ENCODE data around the gene CALHM6.

CALHM6 gene
- 0.05 to 24.2 (median 0.62) reads per million in 17 experiments for total RNA-seq

DNA sequence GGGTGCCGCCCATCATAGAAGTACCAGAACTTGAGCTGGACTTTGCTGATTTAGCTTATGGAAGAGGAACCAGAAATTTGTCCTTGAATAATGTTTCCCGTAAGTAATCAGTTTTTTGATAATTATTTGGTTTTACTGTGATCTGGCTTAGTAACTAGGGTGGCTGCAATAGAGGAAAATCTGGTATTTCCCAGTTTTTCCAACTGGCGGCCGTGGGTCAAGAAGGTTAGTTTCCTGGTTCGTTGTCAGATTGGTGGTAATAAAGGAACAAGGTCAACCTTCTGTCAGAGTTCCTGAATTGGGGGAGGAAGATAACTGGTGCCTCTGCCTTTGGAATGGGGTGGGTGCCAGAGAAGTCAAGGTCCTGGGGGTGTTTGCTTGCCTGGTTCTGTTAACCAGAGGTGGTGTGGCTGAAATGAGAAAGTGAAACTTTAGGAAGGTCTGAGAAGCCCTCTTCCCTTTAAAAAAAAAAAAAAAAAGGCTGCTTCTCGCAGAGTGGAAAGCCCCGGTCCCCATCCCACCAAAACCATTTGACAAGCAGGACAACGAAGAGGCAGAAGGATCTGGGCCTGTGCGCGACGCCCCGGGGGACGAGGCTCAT is at the start of gene CALHM6:
TSS of gene CALHM6 (plus strand) at position 45 of the 601 bp plus-strand sequence. CDS start at position 600, 555 bp downstream.
- DNase-seq: peak in 1 of 4 experiments; percentile 6

GRCh38 chr6:116412270-116412669 is 48.9 kb upstream of the CALHM6 start:
- peak; percentile 28 to 53 (median 48) for DNase-seq

GRCh38 chr6:116413357-116413756 is 47.8 kb upstream of the CALHM6 start:
- DNase-seq: no peak

DNA sequence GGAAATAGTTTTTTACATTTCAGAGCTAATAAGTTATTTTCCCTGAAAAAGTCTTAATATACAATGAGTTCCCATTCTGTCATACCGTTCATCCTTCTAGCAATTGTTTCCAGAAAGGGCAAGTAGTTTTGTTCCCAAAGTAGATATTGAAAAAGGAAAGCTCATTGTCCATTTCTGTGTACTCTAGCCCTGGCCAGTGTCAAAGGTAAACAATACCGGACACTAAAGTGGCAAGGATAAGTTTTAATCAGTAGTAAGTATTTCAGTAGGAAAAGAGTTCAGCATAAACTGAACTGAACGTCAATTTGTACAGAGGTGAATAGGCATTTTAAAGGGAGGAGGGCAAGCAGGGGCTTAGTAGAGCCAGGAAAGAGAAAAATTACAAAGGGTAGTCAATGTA is 43.5 kb upstream of the CALHM6 start:
- DNase-seq: no peak

DNA sequence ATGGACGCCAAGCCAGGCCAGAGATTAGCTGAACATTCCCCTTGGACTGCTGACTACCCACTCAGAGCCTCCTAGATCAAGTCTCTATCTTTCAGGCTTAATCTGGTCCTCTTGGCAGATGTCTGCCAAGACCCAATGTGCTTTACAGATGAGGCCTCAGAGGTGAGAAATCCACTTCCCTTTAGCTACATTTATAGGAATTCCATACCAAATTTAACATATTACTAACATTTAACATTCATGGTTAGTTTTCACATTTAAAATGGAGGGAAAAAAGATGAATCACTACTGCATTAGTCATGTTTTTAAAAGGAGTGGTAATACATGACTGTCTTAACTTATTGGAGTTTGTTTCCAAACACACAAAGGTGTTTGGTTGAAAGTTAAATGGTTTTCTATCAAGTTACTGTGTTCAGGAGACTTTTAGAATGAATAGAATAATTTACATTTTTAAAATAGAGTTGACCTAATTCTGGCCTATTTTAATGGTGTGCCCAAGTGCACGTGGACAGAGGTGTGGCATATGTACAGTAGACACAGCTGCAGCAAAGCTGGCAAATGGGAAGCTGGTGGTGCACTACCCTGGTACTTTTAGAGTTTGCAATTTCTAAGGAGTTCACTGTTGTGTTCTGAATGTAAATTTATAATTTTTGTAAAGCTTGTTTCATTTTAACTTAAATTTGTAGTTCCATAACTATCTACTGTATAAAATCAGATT is 41.9 kb upstream of the CALHM6 start:
- DNase-seq: no peak

GRCh38 chr6:116420341-116420740 is 40.8 kb upstream of the CALHM6 start:
- no peak for DNase-seq

DNA sequence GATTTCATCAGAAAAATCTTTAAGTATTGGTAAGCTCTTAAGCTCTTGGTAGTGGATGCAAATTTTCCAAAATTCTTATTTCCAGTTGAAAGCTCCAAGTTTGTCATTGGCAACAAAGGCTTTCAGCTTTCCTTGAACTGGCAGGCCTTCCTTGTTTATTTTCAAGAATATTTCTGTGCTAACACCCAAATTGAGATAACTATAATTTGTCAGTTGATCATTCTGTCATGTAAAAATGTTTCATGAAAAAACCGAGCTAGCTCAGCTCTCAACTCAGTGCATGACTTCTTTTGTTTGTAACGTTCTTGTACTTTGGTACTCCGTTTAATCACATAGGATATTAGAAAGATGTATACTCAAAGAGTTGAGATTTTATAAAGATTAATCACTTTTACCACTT is 38.9 kb upstream of the CALHM6 start:
- DNase-seq: no peak

GRCh38 chr6:116424001-116424400 is 37.2 kb upstream of the CALHM6 start:
- DNase-seq: peak; percentile 23 to 61 (median 36)

DNA sequence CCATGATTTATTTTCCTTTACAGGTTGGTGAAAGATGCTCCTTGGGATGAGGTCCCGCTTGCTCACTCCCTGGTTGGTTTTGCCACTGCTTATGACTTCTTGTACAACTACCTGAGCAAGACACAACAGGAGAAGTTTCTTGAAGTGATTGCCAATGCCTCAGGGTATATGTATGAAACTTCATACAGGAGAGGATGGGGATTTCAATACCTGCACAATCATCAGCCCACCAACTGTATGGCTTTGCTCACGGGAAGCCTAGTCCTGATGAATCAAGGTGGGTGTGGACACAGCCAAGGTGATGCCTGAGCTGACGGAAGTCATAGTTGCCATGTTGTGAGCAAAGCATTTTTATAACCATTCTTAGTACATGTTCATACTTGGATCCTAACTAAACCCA is 34.6 kb upstream of the CALHM6 start:
- DNase-seq: no peak

DNA sequence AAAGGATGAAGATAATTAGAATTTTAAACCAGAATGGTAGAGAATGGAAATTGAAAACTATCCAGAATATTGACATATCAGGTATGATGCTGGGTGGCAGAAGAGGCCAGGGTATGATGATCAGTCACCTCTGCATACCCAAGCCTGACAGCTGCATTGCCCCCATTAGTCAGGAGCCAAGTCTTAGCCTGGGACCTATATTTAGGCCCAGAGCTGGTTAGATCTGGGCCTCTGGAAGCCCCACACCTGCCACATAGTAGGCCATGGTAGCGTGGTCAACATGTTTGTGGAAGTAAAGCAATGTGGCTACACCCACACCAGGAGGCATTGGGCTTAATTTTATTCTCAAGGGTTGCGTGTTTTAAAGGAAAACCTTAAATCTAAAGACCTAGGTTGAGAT is 32.1 kb upstream of the CALHM6 start:
- DNase-seq: no peak

- no peak for DNase-seq
Observed at GRCh38 chr6:116430860-116431259, 30.3 kb upstream of the CALHM6 start.

- DNase-seq: no peak
Observed at GRCh38 chr6:116431964-116432595, 29.1 kb upstream of the CALHM6 start.

DNA sequence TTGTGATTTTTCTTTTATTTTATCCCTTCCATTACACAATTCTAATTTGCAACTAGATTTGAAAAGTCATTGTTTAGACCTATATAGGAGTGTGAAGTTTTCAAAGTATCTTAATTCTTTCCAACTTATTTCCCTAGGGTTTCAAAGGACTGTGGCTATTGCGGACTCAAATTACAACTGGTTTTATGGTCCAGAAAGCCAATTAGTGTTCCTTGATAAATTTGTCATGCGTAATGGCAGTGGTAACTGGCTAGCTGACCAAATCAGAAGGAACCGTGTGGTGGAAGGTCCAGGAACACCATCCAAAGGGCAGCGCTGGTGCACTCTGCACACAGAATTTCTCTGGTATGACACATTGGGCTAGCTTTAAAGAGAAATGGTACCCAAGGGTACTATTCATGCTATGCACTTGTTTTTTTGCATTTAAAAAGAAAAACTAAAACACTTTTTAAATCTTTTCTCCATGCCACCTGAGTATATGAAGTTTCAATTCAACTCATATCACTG is 27.9 kb upstream of the CALHM6 start:
- DNase-seq: no peak

DNA sequence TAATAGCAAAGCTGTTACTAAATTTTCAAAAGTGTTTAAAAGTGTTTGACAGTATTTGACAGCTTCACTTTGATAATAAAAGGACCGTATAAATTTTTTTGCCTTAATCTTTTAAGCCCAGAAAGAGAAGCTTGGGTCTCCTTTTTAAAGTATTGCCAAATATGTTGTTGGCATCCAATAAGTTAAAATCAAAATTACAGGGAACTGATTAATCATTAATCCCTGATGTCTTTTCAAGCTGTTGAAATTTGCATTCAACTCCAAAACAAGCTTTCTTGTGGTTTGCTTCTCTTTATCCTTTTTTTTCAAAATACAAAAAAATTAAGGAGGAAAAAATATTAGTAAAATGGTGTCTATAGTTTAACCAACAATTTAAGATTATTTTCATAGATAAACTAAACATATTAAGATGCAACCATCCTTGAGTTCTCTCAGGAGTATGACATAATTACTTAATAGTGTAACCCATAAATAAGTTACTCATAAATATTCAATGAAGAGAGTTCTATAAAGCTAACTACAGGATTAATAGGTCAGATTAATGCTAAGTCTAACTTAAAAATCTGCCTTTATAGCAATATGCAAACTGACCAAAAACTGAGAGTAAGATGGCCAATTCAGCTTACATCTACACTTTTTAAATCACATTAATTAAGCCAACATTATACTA is 27.0 kb upstream of the CALHM6 start:
- no peak for DNase-seq

- DNase-seq: no peak
Observed at GRCh38 chr6:116436586-116436985, 24.6 kb upstream of the CALHM6 start.

- peak in 2 of 4 experiments; percentile 40 to 54 for DNase-seq
Observed at GRCh38 chr6:116437656-116438055, 23.5 kb upstream of the CALHM6 start.

DNA sequence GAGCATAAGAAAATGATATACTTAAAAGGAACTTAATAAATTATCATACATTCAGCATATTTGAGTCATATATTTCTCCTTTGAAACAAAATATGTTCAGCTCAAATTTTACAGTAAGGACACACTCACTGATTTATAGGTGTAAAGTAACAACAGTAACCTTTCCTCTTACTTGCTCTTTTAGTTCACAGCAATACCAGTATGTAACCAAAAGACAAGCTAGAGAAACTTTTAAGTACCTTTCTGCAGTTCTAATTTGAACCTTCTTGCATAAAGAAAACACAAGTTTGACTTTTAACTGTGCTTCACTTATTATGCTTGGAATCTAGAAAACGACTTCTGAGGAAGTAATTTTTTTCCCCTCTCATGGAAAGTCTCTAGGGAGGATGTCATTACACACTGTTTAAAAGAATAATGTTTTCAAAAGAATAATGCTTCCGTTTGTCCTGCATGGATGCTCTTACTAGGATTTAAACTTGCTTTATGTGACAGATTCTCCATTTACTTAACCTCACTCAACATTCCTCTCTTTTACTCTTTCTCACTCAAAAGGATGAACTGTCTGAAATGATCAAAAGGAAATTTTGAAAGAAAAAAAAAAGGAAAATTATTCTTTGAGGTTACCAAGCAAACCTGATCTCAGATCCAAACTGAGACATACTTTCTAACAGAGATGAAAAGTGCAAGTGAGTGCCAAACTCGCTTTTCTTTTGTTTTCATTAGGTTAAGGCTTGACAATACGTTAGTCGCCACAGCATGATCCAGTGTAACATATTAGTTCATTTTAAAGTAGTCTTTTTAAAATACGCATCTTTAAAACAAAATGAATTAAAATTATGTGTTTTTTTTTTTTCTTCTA is 22.4 kb upstream of the CALHM6 start:
- no peak for DNase-seq

- no peak for DNase-seq
Observed at GRCh38 chr6:116439522-116440051, 21.6 kb upstream of the CALHM6 start.

DNA sequence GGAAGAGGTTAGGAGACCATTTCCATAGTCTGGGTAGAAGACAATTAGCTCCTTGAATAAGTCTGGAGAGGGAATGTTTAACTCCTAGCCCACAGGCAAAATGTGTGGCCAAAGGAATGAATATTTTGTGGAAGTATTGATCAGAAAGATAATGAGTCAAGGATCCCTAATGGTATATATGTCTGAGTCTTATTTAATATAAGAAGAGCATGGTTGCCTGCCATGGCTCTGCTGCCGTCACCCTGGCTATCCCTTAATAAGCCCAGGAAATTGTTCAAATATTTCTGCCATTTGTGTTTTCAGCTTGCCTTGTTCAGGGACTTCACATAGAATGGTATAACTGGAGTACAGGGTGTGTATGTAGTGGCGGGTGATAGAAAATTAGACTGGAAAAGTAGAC is 18.1 kb upstream of the CALHM6 start:
- no peak for DNase-seq

- peak in 3 of 4 experiments; percentile 24 to 62 (median 50) for DNase-seq
Observed at GRCh38 chr6:116444092-116444491, 17.1 kb upstream of the CALHM6 start.

DNA sequence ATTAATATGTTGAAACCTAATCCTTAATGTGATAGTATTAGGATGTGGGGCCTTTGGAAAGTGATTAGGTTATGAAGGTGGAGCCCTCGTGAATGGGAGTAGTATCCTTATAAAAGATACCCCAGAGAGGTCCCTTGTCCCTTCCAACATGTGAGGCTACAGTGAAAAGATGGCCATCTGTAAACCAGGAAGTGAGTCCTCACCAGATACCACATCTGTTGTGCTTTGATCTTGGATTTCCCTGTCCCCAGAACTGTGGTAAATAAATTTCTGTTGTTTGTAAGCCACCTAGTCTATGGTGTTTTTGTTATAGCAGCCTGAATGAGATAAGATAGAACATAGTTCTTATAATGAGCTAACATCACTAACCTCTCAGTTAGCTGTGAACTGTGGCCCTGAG is 16.6 kb upstream of the CALHM6 start:
- DNase-seq: no peak

DNA sequence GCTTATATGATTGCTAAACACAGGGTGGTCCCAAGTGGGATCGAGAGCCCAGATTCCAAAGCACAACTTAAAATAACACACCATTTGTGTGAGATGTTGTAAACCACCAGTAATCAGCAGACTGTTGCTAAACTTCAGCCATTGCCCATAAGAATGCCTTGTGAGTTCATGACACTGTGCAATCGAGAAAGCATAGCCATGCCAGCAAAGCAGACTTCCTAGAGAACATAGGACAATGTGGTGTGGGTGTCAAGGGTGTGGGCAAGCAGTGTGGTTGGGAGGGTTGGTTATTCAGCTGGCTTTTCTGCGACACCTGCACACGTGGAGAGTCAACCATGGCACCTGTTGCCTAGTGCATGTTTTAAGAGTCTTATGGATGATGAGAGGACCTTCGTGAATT is 16.1 kb upstream of the CALHM6 start:
- DNase-seq: peak; percentile 50 to 74 (median 72)

Measured in suppressor macrophage (primary cell).